ENCODE measurements around the gene ZNF429.
"Not testable (repeated sequence)": the region's sequence is repeated elsewhere in the genome, so short reads cannot be mapped to it uniquely, and the experiment has no call there.

The ZNF429 gene

DNA sequence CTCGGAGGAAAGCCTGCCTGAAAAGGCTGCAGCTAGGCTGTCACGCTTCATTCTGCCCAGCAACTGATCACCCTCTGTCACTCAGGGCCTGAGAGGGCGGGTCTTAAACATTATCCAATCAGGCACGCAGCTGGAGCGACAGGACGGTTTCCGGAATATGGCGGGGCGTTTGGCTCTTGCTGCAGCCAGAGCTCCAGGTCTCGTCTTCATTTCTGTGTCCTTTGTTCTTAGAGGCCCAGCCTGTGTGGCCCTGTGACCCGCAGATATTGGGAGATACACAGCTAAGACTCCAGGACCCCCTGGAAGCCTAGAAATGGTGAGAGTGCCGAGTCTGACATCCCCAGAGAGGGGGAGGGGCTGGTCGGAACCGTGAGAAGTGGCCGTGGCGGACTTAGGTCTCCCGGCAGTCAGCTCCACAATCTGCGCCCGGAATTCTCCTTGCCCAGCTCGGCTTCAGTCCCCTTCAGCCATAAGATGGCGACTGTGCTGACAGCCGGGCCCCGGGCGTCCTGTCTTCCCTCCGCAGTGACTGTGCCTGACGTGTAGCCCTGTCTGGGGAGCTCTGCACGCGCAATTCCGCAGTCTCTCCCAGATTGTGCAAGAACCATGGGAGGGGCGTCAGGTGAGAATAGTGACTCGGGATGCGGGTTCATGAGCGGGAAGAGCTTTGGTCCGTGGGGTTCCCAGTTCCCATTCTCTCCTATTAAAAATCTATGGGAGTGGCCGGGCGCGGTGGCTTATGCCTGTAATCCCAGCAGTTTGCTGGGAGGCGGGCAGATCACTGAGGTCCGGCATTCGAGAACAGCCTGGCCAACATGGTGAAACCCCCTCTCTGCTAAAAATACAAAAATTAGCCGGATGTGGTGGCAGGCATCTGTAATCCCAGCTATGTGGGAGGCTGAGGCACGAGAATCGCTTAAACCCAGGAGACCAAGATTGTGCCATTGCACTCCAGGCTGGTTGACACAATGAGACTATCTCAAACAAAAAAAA lies at the start of gene ZNF429:
TSS of gene ZNF429 (plus strand) at position 144 of the 993 bp plus-strand sequence. CDS start at position 314, 170 bp downstream.
- peak; percentile 73 to 81 for DNase-seq

DNA sequence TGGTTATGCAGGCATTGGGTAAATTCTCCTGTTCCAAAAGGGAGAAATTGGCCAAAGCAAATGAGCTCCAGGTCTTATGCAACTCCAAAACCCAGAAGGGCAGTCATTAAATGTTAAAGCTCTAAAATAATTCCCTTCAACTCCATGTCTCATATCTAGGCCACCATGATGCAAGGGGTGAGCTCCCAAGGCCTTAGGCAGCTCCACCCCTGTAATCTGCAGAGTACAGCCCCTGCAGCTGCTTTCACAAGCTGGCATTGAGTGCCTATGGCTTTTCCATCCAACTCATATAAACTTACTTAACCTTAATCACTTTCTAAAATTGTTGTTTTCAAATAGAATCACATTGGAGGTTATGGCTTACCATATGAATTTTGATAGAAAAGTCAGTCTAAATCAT lies 44.7 kb upstream of the ZNF429 start:
- no peak for DNase-seq

GRCh38 chr19:21462540-21462939 lies 42.9 kb upstream of the ZNF429 start:
- no peak for DNase-seq

GRCh38 chr19:21463449-21464105 lies 41.8 kb upstream of the ZNF429 start:
- DNase-seq: peak in 1 of 2 donors; percentile 8

DNA sequence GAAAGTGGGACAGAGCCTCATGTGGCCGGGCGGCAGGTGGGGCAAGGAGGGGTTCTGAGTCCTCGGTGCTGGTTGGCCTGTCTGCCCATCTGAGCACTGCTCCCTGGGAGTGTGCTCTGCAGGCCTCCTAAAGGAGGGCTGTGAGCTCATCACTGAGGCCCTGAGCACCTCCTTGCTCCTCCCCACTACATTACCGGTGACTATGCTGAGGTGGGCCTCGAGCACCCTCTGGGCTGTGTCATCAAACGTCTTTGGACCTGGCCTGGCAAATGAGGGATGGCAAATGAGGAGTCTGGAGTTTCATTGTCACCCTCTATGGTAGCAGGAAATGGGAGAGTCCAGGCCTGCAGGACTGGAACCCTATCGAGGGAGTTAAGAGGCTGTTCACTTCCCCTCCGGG lies 38.8 kb upstream of the ZNF429 start:
- no peak for DNase-seq

DNA sequence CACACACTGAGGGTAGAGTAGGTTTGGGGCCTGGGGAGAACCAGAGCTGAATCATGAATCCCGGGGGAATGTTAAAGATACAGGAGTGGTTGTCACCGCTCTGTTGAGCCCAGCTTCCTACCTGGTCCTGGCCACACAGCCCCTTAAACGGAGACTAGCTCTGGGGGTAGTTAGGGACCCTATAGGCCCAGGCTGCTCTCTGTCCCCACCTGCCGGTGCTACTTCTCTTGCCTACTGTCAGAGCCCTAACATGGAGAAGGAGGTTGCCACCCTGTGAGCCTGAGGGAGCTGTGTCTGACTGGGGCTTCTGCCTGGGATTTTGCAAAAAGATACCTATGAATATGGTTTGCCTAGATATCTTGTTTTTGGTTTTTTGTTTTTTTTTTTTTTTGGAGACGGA lies 36.6 kb upstream of the ZNF429 start:
- no peak for DNase-seq

- DNase-seq: no peak
Observed at GRCh38 chr19:21472507-21472906, 32.9 kb upstream of the ZNF429 start.

DNA sequence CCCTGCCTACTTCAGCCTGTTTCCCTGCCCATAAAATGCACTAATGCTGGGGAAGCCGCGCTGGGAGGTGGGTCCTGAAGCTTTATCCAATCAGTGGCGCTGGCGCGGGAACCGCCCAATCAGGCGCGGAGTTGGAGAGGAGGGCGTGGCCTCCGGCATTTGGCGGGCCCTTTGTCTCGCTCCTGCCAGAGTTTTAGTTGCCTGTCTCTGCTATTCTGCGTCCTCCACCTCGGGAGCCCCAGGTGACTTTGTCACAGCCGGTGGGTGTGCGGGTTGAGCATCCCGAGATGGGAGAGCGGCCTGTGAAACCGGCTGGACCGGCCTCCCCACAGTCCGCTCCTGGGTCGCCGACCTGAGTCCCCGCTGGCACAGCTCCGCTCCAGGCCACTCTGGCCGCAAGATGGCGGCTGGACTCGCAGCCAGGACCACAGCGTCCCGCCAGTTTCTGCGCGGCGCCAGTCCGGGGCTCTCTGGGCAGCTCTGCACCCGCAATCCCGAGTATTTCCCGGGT lies 30.7 kb upstream of the ZNF429 start:
- peak; percentile 68 to 74 for DNase-seq

DNA sequence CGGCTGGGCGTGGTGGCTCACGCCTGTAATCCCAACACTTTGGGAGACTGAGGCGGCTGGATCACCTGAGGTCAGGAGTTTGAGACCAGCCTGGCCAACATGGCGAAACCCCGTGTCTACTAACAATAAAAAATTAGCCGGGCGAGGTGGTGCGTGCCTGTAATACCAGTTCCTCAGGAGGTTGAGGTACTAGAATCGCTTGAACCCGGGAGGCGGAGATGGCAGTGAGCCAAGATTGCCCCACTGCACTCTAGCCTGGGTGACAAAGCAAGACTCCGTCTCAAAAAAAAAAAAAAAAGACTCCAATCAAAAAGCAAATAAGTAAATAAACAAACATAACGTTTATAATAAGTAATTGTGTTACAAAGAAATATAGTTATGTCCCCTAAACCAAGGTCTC lies 23.0 kb upstream of the ZNF429 start:
- DNase-seq: not testable (repeated sequence)

DNA sequence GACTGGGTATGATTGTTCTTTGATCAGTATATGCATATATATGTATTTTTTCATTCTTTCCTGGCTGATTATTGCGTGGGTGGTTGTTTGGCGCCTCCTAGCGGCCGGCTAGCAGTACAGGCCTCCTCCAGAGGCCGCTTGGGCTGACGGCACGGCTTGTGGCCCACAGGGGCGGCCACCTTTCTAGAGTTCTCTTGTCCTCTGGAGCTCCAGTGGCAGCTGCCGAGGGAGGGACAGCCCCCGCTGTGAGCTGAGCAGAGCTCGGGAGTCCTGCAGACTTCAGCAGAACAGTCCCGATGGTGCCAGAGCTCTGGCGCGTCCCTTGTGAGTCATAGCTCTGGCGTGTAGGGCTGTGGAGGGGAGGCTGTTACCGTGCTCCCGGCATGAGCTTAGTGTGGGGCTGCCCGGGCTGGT lies 22.5 kb upstream of the ZNF429 start:
- peak; percentile 48 to 60 for DNase-seq

DNA sequence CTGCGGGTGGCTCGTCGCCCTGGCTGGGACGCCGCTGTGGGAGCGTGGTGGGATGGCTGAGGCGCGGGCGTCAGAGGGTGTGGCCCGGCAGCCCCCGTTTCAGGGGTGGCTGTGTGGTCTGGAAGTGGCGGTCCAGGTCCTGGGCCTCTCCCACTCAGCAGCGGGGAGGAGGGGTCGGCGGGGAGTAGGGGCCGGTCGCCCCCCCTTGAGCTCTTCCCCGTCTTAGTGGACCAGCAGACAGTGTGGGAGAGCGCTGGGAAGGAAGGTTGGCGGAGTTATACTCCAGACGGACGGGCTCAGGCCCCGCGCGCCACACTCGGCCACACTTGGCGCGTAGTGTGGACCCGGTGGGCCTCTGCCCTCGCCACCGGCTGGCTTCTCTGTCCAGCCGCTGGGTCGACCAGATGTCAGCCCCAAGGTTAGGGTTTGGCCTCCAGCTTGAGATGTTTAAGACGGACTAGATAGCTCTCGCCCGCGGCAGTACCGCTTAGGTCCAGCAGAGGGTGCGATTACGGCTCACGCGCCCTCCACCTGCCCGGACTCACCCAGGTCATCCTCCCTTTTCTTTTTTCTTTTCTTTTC lies 21.7 kb upstream of the ZNF429 start:
- peak; percentile 52 to 62 for DNase-seq

- DNase-seq: no peak
Observed at GRCh38 chr19:21484631-21485030, 20.8 kb upstream of the ZNF429 start.

- DNase-seq: no peak
Observed at GRCh38 chr19:21485926-21486325, 19.5 kb upstream of the ZNF429 start.

DNA sequence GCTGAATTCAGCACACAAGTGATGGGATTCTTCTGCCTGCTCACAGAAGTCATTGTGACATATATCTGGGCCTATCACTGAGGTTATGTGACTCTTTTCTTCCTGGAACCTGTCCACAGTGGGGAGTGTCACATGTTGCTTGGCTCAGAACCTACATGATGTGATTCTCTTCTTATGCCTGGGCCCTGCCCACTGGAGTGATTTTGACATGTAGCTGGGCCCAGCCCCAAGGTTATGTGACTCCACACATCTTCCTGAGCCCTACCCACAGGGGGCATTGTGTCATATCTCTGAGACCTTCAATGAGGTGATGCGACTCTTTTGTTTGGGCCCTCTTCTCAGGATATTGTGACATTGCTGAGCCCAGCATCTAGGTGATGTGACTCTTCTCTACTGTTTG lies 17.4 kb upstream of the ZNF429 start:
- DNase-seq: no peak

DNA sequence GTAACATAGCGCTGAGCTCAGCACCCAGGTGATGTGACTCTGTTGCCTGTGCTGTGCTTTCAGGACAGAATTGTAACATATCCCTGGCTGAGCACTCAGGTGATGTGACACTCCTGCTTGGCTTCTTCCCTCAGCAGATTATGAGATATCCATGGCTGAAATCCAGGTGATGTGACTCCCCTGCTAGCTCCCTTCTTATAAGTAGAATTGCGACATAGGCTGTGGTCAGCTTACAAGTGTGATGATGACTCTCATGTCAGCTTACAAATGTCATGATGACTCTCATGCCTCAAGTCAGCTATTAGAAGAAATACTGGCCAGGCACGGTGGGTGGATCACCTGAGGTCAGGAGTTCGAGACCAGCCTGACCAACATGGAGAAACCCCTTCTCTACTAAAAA lies 14.3 kb upstream of the ZNF429 start:
- no peak for DNase-seq

- DNase-seq: no peak
Observed at GRCh38 chr19:21492947-21493906, 12.2 kb upstream of the ZNF429 start.

DNA sequence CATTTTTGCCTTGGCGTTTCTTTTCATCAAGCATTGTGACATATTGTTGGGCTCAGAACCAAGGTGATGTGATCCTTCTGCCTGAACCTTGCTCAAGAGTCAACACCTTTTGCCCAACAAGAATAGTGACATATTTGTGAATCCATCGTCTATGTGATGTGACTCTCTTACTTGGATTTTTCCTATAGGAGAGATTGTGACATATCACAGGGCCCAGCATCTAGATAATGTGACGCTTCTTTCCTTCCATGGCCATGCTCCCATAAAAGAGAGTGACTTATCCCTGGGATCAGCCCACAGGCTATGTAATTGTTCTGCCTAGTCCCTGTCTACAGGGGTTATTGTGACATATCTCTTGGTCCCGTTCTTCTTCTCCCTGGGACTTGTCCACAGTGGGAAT lies 8.5 kb upstream of the ZNF429 start:
- DNase-seq: no peak

DNA sequence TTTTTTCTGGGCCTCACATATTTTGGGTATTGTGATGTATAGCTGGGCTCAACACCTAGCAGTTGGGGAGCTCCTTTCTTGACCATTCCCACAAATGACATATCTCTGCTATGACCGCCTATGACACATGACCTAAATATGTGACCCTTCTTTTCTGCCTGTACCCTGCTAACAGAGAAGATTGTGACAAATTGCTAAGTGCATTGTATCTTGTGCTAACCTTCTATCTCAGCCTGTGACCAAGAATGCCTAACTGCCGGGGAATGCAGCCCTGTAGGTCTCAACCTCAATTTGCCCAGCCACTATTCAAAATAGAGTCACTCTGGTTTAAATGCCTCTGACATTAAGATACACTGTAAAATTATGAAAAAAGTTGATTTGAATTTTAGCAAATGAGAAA lies 6.8 kb upstream of the ZNF429 start:
- DNase-seq: no peak

GRCh38 chr19:21508198-21508597 lies 2.8 kb downstream of the ZNF429 start:
- no peak for DNase-seq

DNA sequence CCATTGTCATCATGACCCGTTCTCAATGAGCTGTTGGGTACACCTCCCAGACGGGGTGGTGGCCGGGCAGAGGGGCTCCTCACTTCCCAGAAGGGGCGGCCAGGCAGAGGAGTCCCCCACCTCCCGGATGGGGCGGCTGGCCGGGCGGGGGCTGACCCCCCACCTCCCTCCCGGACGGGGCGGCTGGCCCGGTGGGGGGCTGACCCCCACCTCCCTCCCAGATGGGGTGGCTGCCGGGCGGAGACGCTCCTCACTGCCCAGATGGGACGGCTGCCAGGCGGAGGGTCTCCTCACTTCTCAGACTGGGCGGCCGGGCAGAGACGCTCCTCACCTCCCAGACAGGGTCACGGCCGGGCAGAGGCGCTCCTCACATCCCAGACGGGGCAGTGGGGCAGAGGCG lies 5.7 kb downstream of the ZNF429 start:
- DNase-seq: not testable (repeated sequence)

GRCh38 chr19:21512609-21513008 lies 7.2 kb downstream of the ZNF429 start:
- DNase-seq: not testable (repeated sequence)

DNA sequence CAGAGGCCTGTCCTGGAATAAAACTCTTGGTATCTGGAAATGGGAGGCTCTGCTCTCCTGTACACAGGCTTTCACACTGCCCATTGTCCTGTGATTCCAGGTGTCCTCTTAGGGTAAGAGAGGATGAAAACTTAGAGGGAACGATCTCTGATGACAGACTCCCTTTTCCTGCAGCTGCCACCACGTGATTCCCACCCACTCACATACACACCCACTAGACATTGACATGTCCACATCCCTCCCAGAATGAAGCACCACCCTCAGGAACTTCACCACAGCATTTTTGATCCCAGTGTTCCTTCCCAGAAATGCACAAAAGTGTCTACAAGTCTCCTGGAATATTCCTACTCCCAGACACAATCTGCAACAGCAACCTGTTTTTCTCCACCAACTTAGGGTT lies 8.2 kb downstream of the ZNF429 start:
- no peak for DNase-seq
